T-helper 2 cell treated with Interferon-gamma antibody and Interleukin-4, amounts not matched to agents 5 μg/mL and 100 μg/mL, for 36 hours (primary cell): ENCODE results near the gene DMRT1.

Source experiments
- DNase-seq: peaks from one replicate; pipeline ENCODE4 v3.0.0; 2021; ENCODE audit warnings: low spot score
- H3K27ac Mint-ChIP-seq: one replicate; pipeline ENCODE4 v1.8.0; 2021; ENCODE audit warnings: mild to moderate bottlenecking, mixed read lengths
- H3K27me3 Mint-ChIP-seq: one replicate; pipeline ENCODE4 v1.8.0; 2021; ENCODE audit warnings: low read depth, mixed read lengths
- H3K36me3 Mint-ChIP-seq: one replicate; pipeline ENCODE4 v1.8.0; 2021; ENCODE audit warnings: low read depth, mixed read lengths
- H3K4me1 Mint-ChIP-seq: one replicate; pipeline ENCODE4 v1.8.0; 2021; ENCODE audit warnings: low read depth, mixed read lengths
- H3K4me3 Mint-ChIP-seq: one replicate; pipeline ENCODE4 v1.8.0; 2022; ENCODE audit warnings: mild to moderate bottlenecking, moderate library complexity, mixed read lengths
- H3K9me3 Mint-ChIP-seq: one replicate; pipeline ENCODE4 v1.8.0; 2021; ENCODE audit warnings: mixed read lengths

Gene DMRT1

GRCh38 chr9:974996-975739 is 133.7 kb downstream of the DMRT1 start:
- Mint-ChIP-seq H3K36me3 (no peaks in the 10 kb centered on the region), H3K4me1 (peaks cover 2% of the 10 kb centered on the region), H3K9me3 (no peaks in the 10 kb centered on the region), H3K4me3 (no peak overlapping the region), H3K27me3 (peaks cover 79% of the 10 kb centered on the region), H3K27ac (peak overlapping the region; percentile 71)
- no peak for DNase-seq

GRCh38 chr9:975740-976257 is 134.3 kb downstream of the DMRT1 start:
- no peaks in the 10 kb centered on the region for H3K36me3 Mint-ChIP-seq
- H3K4me1 Mint-ChIP-seq = peaks cover 2% of the 10 kb centered on the region
- DNase-seq = no peak
- no peaks in the 10 kb centered on the region for H3K9me3 Mint-ChIP-seq
- peak overlapping the region; percentile 71 for H3K27ac Mint-ChIP-seq
- no peak overlapping the region for H3K4me3 Mint-ChIP-seq
- H3K27me3 Mint-ChIP-seq = peaks cover 79% of the 10 kb centered on the region

- DNase-seq = no peak
- Mint-ChIP-seq H3K27me3 (peaks cover 80% of the 10 kb centered on the region), H3K27ac (peak within 1 kb of the TSS; percentile 71), H3K4me1 (peaks cover 2% of the 10 kb centered on the region), H3K4me3 (no peak within 1 kb of the TSS), H3K36me3 (no peaks in the 10 kb centered on the region), H3K9me3 (no peaks in the 10 kb centered on the region)
Measured at GRCh38 chr9:976258-976942, 134.9 kb downstream of the DMRT1 start, which contains the start of gene DMRT3. Gene DMRT3 (plus strand): TSS chr9:976655. CDS start chr9:977002, 347 bp downstream.

- Mint-ChIP-seq H3K36me3 (no peaks in the 10 kb centered on the region), H3K27me3 (peaks cover 86% of the 10 kb centered on the region), H3K4me1 (peaks cover 2% of the 10 kb centered on the region), H3K9me3 (no peaks in the 10 kb centered on the region), H3K27ac (no peak overlapping the region), H3K4me3 (no peak overlapping the region)
- no peak for DNase-seq
Measured at GRCh38 chr9:976943-977837, 135.7 kb downstream of the DMRT1 start.

GRCh38 chr9:977838-978830 is 136.6 kb downstream of the DMRT1 start:
- H3K4me1 Mint-ChIP-seq = peaks cover 2% of the 10 kb centered on the region
- H3K27me3 Mint-ChIP-seq = peaks cover 86% of the 10 kb centered on the region
- H3K9me3 Mint-ChIP-seq = no peaks in the 10 kb centered on the region
- peak overlapping the region; percentile 7 for H3K4me3 Mint-ChIP-seq
- H3K27ac Mint-ChIP-seq = peak overlapping the region; percentile 5
- peaks cover 2% of the 10 kb centered on the region for H3K36me3 Mint-ChIP-seq
- no peak for DNase-seq

- Mint-ChIP-seq H3K27ac (no peak overlapping the region), H3K9me3 (no peaks in the 10 kb centered on the region), H3K4me1 (peaks cover 2% of the 10 kb centered on the region), H3K4me3 (no peak overlapping the region), H3K36me3 (peaks cover 2% of the 10 kb centered on the region), H3K27me3 (peaks cover 84% of the 10 kb centered on the region)
- DNase-seq = no peak
Measured at GRCh38 chr9:979983-980382, 138.5 kb downstream of the DMRT1 start.

- Mint-ChIP-seq H3K4me1 (no peaks in the 10 kb centered on the region), H3K9me3 (no peaks in the 10 kb centered on the region), H3K27me3 (peaks cover 82% of the 10 kb centered on the region), H3K27ac (no peak overlapping the region), H3K4me3 (no peak overlapping the region), H3K36me3 (peaks cover 2% of the 10 kb centered on the region)
- DNase-seq = no peak
Measured at GRCh38 chr9:980640-981039, 139.1 kb downstream of the DMRT1 start.

GRCh38 chr9:981491-981898 is 140.0 kb downstream of the DMRT1 start:
- Mint-ChIP-seq H3K27me3 (peaks cover 80% of the 10 kb centered on the region), H3K27ac (no peak overlapping the region), H3K4me1 (no peaks in the 10 kb centered on the region), H3K36me3 (peaks cover 2% of the 10 kb centered on the region), H3K9me3 (no peaks in the 10 kb centered on the region), H3K4me3 (no peak overlapping the region)
- DNase-seq = no peak

- no peaks in the 10 kb centered on the region for H3K4me1 Mint-ChIP-seq
Measured at GRCh38 chr9:982394-983230, 141.1 kb downstream of the DMRT1 start.

GRCh38 chr9:994005-994404 is 152.5 kb downstream of the DMRT1 start:
- H3K27ac Mint-ChIP-seq = no peak overlapping the region
- no peak for DNase-seq
- H3K36me3 Mint-ChIP-seq = no peaks in the 10 kb centered on the region
- H3K9me3 Mint-ChIP-seq = no peaks in the 10 kb centered on the region
- H3K4me3 Mint-ChIP-seq = no peak overlapping the region
- H3K4me1 Mint-ChIP-seq = peaks cover 4% of the 10 kb centered on the region
- H3K27me3 Mint-ChIP-seq = peaks cover 22% of the 10 kb centered on the region

More at GRCh38 chr9:982394-983230, 141.1 kb downstream of the DMRT1 start:
- Mint-ChIP-seq H3K4me3 (no peak overlapping the region), H3K36me3 (peaks cover 2% of the 10 kb centered on the region), H3K27ac (no peak overlapping the region), H3K27me3 (peaks cover 85% of the 10 kb centered on the region), H3K9me3 (no peaks in the 10 kb centered on the region)
- no peak for DNase-seq

- Mint-ChIP-seq H3K9me3 (no peaks in the 10 kb centered on the region), H3K27me3 (peaks cover 19% of the 10 kb centered on the region), H3K4me1 (peaks cover 4% of the 10 kb centered on the region), H3K27ac (no peak overlapping the region), H3K4me3 (no peak overlapping the region), H3K36me3 (no peaks in the 10 kb centered on the region)
- DNase-seq = no peak
Measured at GRCh38 chr9:995192-995591, 153.7 kb downstream of the DMRT1 start.

- H3K4me1 Mint-ChIP-seq = peaks cover 4% of the 10 kb centered on the region
Measured at GRCh38 chr9:995781-996180, 154.3 kb downstream of the DMRT1 start.

More at GRCh38 chr9:995781-996180, 154.3 kb downstream of the DMRT1 start:
- Mint-ChIP-seq H3K27ac (no peak overlapping the region), H3K9me3 (no peaks in the 10 kb centered on the region), H3K27me3 (peaks cover 17% of the 10 kb centered on the region), H3K36me3 (no peaks in the 10 kb centered on the region), H3K4me3 (no peak overlapping the region)
- no peak for DNase-seq
